HG03135 (cell line): ENCODE data around the gene C4A.
A peak's percentile ranks its signal among the peaks of the same experiment; 100 is the strongest.
"Not testable (repeated sequence)": the region's sequence is repeated elsewhere in the genome, so short reads cannot be mapped to it uniquely, and the experiment has no call there.

Experiments used
- ATAC-seq: cut with Tn5 transposase; IDR thresholded peaks from one replicate; pipeline ENCODE4 v1.9.1; 2021; ENCODE audit warnings: mild to moderate bottlenecking, moderate library complexity; ENCODE audit not compliant: unreplicated experiment

The C4A gene

DNA sequence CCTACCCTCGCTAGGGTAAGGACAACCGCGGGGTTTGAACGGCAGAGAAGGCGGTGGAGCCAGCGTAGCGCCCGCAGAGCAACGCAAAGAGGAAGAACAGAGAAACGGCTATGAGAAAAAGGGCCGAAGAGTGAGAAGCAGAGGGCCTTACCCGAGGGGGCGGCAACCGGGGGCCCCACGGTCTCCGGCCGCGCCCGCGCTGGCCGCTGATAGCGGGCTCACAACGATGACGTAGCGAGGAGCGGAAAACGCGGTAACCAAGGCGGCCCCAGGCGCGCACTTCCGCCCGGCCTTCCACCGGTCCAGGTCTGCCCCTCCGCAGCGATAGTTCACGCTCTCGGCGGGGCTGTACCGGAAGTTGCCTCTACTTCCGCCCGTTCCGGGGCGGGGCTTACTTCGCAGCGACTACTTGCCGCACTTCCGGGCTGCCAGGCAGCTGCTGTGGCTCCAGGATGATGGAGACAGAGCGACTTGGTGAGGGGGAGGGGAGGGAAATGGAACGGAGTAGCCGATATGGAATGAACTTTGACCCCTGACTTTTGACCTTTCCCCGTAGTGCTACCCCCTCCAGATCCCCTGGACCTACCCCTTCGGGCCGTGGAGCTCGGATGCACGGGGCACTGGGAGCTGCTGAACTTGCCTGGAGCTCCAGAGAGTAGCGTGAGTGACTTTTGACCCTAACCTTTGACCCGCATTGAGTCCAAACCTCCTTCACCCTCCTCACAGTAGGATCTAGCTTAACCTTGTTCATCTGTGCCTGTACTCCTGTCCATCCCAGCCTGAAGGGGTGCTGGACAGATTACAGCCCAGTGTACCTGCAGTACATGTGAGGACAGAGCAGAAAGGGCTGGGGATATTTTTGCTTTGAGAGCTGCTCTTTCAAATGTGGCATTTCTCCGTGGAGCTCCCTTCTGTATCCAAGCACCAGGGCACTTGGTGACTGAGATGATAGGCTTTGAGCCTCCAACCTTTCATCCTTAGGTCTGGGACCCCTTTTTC, 22.8 kb upstream of the C4A start, which contains the start of the genes NELFE and SKIC2:
NELFE (minus strand) TSS at position 231 of the 999 bp plus-strand sequence. CDS start 525 bp downstream, outside the sequence.
SKIC2 (plus strand) TSS at position 435 of the 999 bp plus-strand sequence; CDS start at position 453, 18 bp downstream.
- ATAC-seq: peak; percentile 94

DNA sequence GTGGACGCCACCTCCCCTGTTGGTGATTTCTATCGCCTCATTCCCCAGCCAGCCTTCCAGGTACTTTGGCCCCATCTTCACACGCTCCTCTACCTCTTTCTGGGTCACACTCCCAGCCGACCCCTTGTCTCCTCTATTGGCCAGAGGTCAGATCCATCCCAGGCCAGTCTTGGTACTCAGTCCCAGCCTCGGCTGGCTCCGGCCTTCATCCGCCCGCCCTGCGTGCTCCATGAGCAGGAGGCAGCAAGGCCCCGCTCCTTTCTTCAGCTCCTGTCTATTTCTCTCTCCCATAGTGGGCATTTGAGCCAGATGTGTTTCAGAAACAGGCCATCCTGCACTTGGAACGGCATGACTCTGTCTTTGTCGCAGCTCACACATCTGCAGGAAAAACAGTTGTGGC, 20.2 kb upstream of the C4A start:
- ATAC-seq: no peak

- no peak for ATAC-seq
Measured at GRCh38 chr6:31963921-31964320, 17.9 kb upstream of the C4A start.

DNA sequence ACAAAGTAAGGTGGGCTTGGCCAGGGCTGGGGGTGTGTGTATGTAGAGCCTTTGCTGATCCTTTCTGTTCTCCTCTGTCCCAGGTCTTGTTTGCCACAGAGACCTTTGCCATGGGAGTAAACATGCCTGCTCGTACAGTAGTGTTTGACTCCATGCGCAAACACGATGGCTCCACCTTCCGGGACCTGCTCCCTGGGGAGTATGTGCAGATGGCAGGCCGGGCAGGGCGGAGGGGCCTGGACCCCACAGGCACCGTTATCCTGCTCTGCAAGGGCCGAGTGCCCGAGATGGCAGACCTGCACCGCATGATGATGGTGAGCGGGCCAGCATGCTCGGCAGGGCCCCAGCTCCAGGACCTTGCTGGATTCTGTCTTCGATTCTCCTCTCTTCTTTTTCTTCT, 16.2 kb upstream of the C4A start:
- no peak for ATAC-seq

DNA sequence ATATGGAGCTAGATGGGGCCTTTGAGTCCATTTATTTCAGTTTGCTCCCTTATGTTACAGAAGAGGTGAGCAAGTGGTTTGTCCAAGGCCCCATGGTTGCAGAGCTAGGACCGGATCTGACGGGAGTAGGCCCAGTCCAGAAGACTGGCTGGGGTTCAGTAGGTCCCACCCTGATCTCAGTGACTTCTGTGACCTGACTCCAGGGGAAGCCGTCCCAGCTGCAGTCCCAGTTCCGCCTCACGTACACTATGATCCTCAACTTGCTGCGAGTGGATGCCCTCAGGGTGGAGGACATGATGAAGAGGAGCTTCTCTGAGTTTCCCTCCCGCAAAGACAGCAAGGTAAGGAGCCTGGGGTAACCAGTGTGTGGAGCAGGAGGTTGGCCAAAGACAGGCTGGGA, 15.4 kb upstream of the C4A start:
- no peak for ATAC-seq

GRCh38 chr6:31966997-31967925, 14.6 kb upstream of the C4A start:
- no peak for ATAC-seq

- no peak for ATAC-seq
Measured at GRCh38 chr6:31967926-31968320, 13.9 kb upstream of the C4A start.

DNA sequence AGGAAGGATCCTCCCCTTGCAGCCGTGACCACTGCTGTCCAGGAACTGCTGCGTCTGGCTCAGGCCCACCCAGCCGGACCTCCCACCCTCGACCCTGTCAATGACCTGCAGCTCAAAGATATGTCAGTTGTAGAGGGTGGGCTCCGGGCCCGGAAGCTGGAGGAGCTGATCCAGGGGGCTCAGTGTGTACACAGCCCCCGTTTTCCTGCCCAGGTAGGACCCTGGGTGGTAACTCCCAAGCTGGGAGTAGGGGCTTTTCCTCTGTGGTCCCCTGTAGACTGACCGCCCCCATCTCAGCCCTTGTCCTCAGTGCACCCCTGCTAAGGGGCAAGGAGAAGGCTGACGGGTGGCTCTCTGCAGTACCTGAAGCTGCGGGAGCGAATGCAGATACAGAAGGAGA, 13.5 kb upstream of the C4A start:
- ATAC-seq: no peak

- ATAC-seq: no peak
Measured at GRCh38 chr6:31968791-31969711, 12.8 kb upstream of the C4A start.

- ATAC-seq: no peak
Measured at GRCh38 chr6:31969712-31970603, 11.9 kb upstream of the C4A start.

- no peak for ATAC-seq
Measured at GRCh38 chr6:31970604-31971271, 11.1 kb upstream of the C4A start.

- ATAC-seq: no peak
Measured at GRCh38 chr6:31971279-31971992, 10.4 kb upstream of the C4A start.

GRCh38 chr6:31971993-31972708, 9.7 kb upstream of the C4A start, which contains the start of gene DXO:
Gene DXO (minus strand): TSS chr6:31972138. CDS start chr6:31971675, 463 bp downstream.
- ATAC-seq: peak; percentile 84

GRCh38 chr6:31972709-31973350, 9.0 kb upstream of the C4A start:
- no peak for ATAC-seq

GRCh38 chr6:31976065-31976464, 5.8 kb upstream of the C4A start:
- not testable (repeated sequence) for ATAC-seq

DNA sequence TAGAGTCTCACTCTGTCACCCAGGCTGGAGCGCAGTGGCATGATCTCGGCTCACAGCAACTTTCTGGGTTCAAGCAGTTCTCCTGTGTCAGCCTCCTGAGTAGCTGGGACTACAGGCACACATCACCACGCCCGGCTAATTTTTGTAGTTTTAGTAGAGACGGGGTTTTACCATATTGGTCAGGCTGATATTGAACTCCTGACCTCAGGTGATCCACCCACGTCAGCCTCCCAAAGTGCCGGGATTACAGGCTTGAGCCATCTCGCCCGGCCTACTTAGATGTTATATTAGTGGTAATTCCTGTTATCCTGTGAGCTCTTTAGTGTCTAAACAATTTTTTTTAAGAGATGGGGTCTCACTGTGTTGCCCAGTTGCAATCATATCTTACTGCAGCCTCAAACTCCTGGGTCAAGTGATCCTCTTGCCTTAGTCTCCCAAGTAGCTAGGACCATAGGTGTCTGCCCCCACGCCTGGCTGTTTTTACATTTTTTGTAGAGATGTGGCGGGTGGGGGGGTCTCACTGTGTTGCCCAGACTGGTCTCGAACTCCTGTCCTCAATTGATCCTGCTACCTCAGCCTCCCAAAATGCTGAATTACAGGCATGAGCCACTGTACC, 3.9 kb upstream of the C4A start:
- no peak for ATAC-seq
